HG02938 (cell line): ENCODE results near the gene PRKCH.

Experiments used
- ATAC-seq: cut with Tn5 transposase; IDR thresholded peaks from one replicate; pipeline ENCODE4 v1.9.1; 2021; ENCODE audit warnings: mild to moderate bottlenecking, moderate library complexity; ENCODE audit not compliant: unreplicated experiment

The PRKCH gene

GRCh38 chr14:61417883-61418455, 96.6 kb downstream of the PRKCH start:
- ATAC-seq, result no peak

GRCh38 chr14:61418746-61419145, 97.4 kb downstream of the PRKCH start:
- ATAC-seq, result no peak

GRCh38 chr14:61419201-61419600, 97.8 kb downstream of the PRKCH start:
- no peak for ATAC-seq

- ATAC-seq, result no peak
Observed at GRCh38 chr14:61420326-61420725, 98.9 kb downstream of the PRKCH start.

- no peak for ATAC-seq
Observed at GRCh38 chr14:61421212-61421923, 100.0 kb downstream of the PRKCH start.

- no peak for ATAC-seq
Observed at GRCh38 chr14:61426048-61426447, 104.7 kb downstream of the PRKCH start.

GRCh38 chr14:61428261-61428660, 106.9 kb downstream of the PRKCH start:
- no peak for ATAC-seq

GRCh38 chr14:61429316-61429715, 107.9 kb downstream of the PRKCH start:
- ATAC-seq, result no peak

GRCh38 chr14:61430066-61430757, 108.8 kb downstream of the PRKCH start:
- ATAC-seq, result no peak

- ATAC-seq, result no peak
Observed at GRCh38 chr14:61433169-61433568, 111.8 kb downstream of the PRKCH start.

- ATAC-seq, result no peak
Observed at GRCh38 chr14:61433828-61434227, 112.4 kb downstream of the PRKCH start.

GRCh38 chr14:61434311-61434710, 112.9 kb downstream of the PRKCH start:
- no peak for ATAC-seq

GRCh38 chr14:61435563-61436337, 114.4 kb downstream of the PRKCH start:
- no peak for ATAC-seq

GRCh38 chr14:61437381-61437780, 116.0 kb downstream of the PRKCH start:
- no peak for ATAC-seq

GRCh38 chr14:61438036-61438435, 116.7 kb downstream of the PRKCH start:
- ATAC-seq, result no peak

- peak; percentile 40 for ATAC-seq
Observed at GRCh38 chr14:61438497-61438859, 117.1 kb downstream of the PRKCH start.

- ATAC-seq, result peak; percentile 41
Observed at GRCh38 chr14:61438860-61439765, 117.7 kb downstream of the PRKCH start.

- no peak for ATAC-seq
Observed at GRCh38 chr14:61439779-61440418, 118.5 kb downstream of the PRKCH start.

- ATAC-seq, result no peak
Observed at GRCh38 chr14:61443481-61443880, 122.1 kb downstream of the PRKCH start.

GRCh38 chr14:61444215-61444768, 122.9 kb downstream of the PRKCH start:
- peak; percentile 70 for ATAC-seq
